Parathyroid adenoma (tissue), 2 donors: ENCODE measurements around the gene CEP83.
A peak's percentile ranks its signal among the peaks of the same experiment; 100 is the strongest.

Experiments
- H2AFZ ChIP-seq: fragments of 300-600 bp; sonication (generic); one replicate; pipeline ENCODE4 v1.7.0; 2017; ENCODE audit warnings: antibody characterized with exemption, mild to moderate bottlenecking
- H3K27ac ChIP-seq: fragments of 300-600 bp; sonication (generic); one replicate; pipeline ENCODE4 v1.7.0; 2017
- H3K27me3 ChIP-seq: fragments of 300-600 bp; sonication (generic); one replicate; pipeline ENCODE4 v1.7.0; 2017; ENCODE audit warnings: low read length; ENCODE audit not compliant: control insufficient read depth, insufficient read depth
- H3K36me3 ChIP-seq: fragments of 300-600 bp; sonication (generic); one replicate; pipeline ENCODE4 v1.7.0; 2017; ENCODE audit warnings: low read length; ENCODE audit not compliant: control insufficient read depth, insufficient read depth
- H3K4me1 ChIP-seq: fragments of 300-600 bp; sonication (generic); one replicate; pipeline ENCODE4 v1.7.0; 2017; ENCODE audit warnings: control low read depth
- H3K4me2 ChIP-seq: fragments of 300-600 bp; sonication (generic); one replicate; pipeline ENCODE4 v1.7.0; 2017; ENCODE audit warnings: low read length
- H3K4me3 ChIP-seq: fragments of 300-600 bp; sonication (generic); one replicate; pipeline ENCODE4 v1.7.0; 2017; ENCODE audit warnings: low read depth, low read length
- H3K79me2 ChIP-seq: fragments of 300-600 bp; sonication (generic); one replicate; pipeline ENCODE4 v1.7.0; 2017; ENCODE audit warnings: control low read depth
- H3K9ac ChIP-seq: fragments of 300-600 bp; sonication (generic); one replicate; pipeline ENCODE4 v1.7.0; 2017; ENCODE audit warnings: mild to moderate bottlenecking
- H3K9me3 ChIP-seq: fragments of 300-600 bp; sonication (generic); one replicate; pipeline ENCODE4 v1.7.0; 2017; ENCODE audit warnings: low read length; ENCODE audit not compliant: control insufficient read depth
- CTCF ChIP-seq: fragments of 300-600 bp; sonication (generic); IDR thresholded peaks from one replicate; pipeline ENCODE4 v1.7.0; 2017; ENCODE audit warnings: antibody characterized with exemption, mild to moderate bottlenecking
- donor health status: primary hyperparathyroidism.

Gene CEP83

GRCh38 chr12:94304566-94305061 lies 155.1 kb downstream of the CEP83 start:
- H3K27me3 ChIP-seq, result no peaks in the 10 kb centered on the region
- peak overlapping the region; percentile 23 for H2AFZ ChIP-seq
- H3K4me1 ChIP-seq, result peaks cover 12% of the 10 kb centered on the region
- no peaks in the 10 kb centered on the region for H3K9me3 ChIP-seq
- H3K9ac ChIP-seq, result no peak overlapping the region
- no peak for TF ChIP-seq CTCF
- no peak overlapping the region for H3K27ac ChIP-seq
- H3K4me3 ChIP-seq, result no peak overlapping the region
- no peaks in the 10 kb centered on the region for H3K36me3 ChIP-seq
- peak overlapping the region; percentile 15 for H3K4me2 ChIP-seq
- no peaks in the 10 kb centered on the region for H3K79me2 ChIP-seq

GRCh38 chr12:94304012-94304411 lies 155.7 kb downstream of the CEP83 start:
- no peaks in the 10 kb centered on the region for H3K27me3 ChIP-seq
- H2AFZ ChIP-seq, result no peak overlapping the region
- TF ChIP-seq CTCF, result no peak
- H3K27ac ChIP-seq, result no peak overlapping the region
- H3K4me1 ChIP-seq, result peaks cover 12% of the 10 kb centered on the region
- no peaks in the 10 kb centered on the region for H3K36me3 ChIP-seq
- no peak overlapping the region for H3K4me2 ChIP-seq
- H3K79me2 ChIP-seq, result no peaks in the 10 kb centered on the region
- H3K9me3 ChIP-seq, result no peaks in the 10 kb centered on the region
- H3K9ac ChIP-seq, result no peak overlapping the region
- H3K4me3 ChIP-seq, result no peak overlapping the region

- Histone ChIP-seq H3K79me2 (no peaks in the 10 kb centered on the region), H2AFZ (no peak overlapping the region), H3K4me3 (no peak overlapping the region), H3K9ac (no peak overlapping the region), H3K36me3 (no peaks in the 10 kb centered on the region), H3K9me3 (no peaks in the 10 kb centered on the region), H3K4me2 (no peak overlapping the region), H3K4me1 (peaks cover 6% of the 10 kb centered on the region), H3K27ac (no peak overlapping the region), H3K27me3 (no peaks in the 10 kb centered on the region)
- no peak for TF ChIP-seq CTCF
Measured at GRCh38 chr12:94299846-94300245, 159.8 kb downstream of the CEP83 start.

- Histone ChIP-seq H3K36me3 (no peaks in the 10 kb centered on the region), H3K79me2 (no peaks in the 10 kb centered on the region), H3K9ac (no peak overlapping the region), H2AFZ (no peak overlapping the region), H3K4me2 (no peak overlapping the region), H3K4me3 (no peak overlapping the region), H3K4me1 (no peaks in the 10 kb centered on the region), H3K27ac (no peak overlapping the region), H3K9me3 (no peaks in the 10 kb centered on the region), H3K27me3 (no peaks in the 10 kb centered on the region)
- no peak for TF ChIP-seq CTCF
Measured at GRCh38 chr12:94297876-94298505, 161.7 kb downstream of the CEP83 start.

- H3K4me2 ChIP-seq, result no peak overlapping the region
- H3K27ac ChIP-seq, result no peak overlapping the region
- no peaks in the 10 kb centered on the region for H3K9me3 ChIP-seq
- H3K4me3 ChIP-seq, result no peak overlapping the region
- TF ChIP-seq CTCF, result no peak
- H3K27me3 ChIP-seq, result no peaks in the 10 kb centered on the region
- no peak overlapping the region for H2AFZ ChIP-seq
- H3K4me1 ChIP-seq, result no peaks in the 10 kb centered on the region
- H3K9ac ChIP-seq, result no peak overlapping the region
- H3K79me2 ChIP-seq, result no peaks in the 10 kb centered on the region
- no peaks in the 10 kb centered on the region for H3K36me3 ChIP-seq
Measured at GRCh38 chr12:94297096-94297699, 162.5 kb downstream of the CEP83 start.
